HepG2 (cell line): ENCODE data around the gene DENND2D. TPM values are rescaled to one million over a fixed set of nuclear protein-coding genes. Genes with fewer than 3 reads are reported as not detected.

Source experiments
- ATAC-seq: fragments of 200-7000 bp; cut with Tn5 transposase; 3 replicates; pipeline ENCODE4 v1.9.1; 2020; ENCODE audit warnings: mild to moderate bottlenecking, moderate library complexity
- BruUV-seq: library from RNA; stranded (reverse); fragments of 400-500 nt; replicated peaks from 2 replicates; lab custom pipeline; 2021; lab: Mats Ljungman, UMichigan
- CTCF ChIA-PET: fragments of 300-600 bp; formaldehyde crosslinking; extraction: SDS; loops from one replicate; lab custom pipeline; 2021; ENCODE audit warnings: low total read pairs, inconsistent platforms, low intra/inter-chr PET ratio; lab: Yijun Ruan, JAX
- POLR2A ChIA-PET: fragments of 350-600 bp; sonication (Branson Sonifier 250); formaldehyde crosslinking; loops from one replicate; lab custom pipeline; 2020; ENCODE audit warnings: antibody characterized with exemption, inconsistent platforms; lab: Yijun Ruan, JAX
- DNase-seq: peaks from one replicate; pipeline ENCODE4 v3.0.0-alpha.2; 2015; ENCODE audit warnings: low spot score
- FAIRE-seq: peaks from 3 replicates; lab custom pipeline; 2011; peaks lifted over from hg19 to GRCh38; lab: Jason Lieb, UNC
- H2AFZ ChIP-seq: one replicate; pipeline ENCODE4 v1.6.1; 2011; ENCODE audit warnings: low read length, inconsistent platforms
- H3K27ac ChIP-seq: fragments of 300-600 bp; 3 replicates; pipeline ENCODE4 v1.8.0; 2011; ENCODE audit warnings: mixed run types, mild to moderate bottlenecking, mixed read lengths, low read length, inconsistent platforms; ENCODE audit not compliant: insufficient read depth; ENCODE audit errors: extremely low read length
- H3K27me3 ChIP-seq, 2 experiments: fragments of 200-600 bp in 1 of 2; 2 replicates in 1 of 2; 3 replicates in 1 of 2; pipeline versions ENCODE4 v1.6.0 to v1.8.0; 2011; ENCODE audit warnings: low read length in 2 of 2, mild to moderate bottlenecking in 2 of 2, moderate library complexity in 2 of 2, inconsistent platforms in 1 of 2; ENCODE audit not compliant: insufficient read depth in 2 of 2, control insufficient read depth in 1 of 2
- H3K36me3 ChIP-seq, 2 experiments: fragments of 200-600 bp in 1 of 2; replicated peaks in 1 of 2; 2 replicates in 1 of 2; 3 replicates in 1 of 2; pipeline versions ENCODE4 v1.5.1 to v1.8.0; 2011; ENCODE audit warnings: low read length in 2 of 2, inconsistent platforms in 1 of 2; ENCODE audit not compliant: insufficient read depth in 2 of 2, control insufficient read depth in 1 of 2
- H3K4me1 ChIP-seq: 2 replicates; pipeline ENCODE4 v1.5.1; 2012; ENCODE audit warnings: low read length, inconsistent platforms; ENCODE audit not compliant: insufficient read depth
- H3K4me2 ChIP-seq: 2 replicates; pipeline ENCODE4 v1.6.0; 2011; ENCODE audit warnings: low read depth, low read length, inconsistent platforms
- H3K4me3 ChIP-seq, 3 experiments: fragments of 200-600 bp in 1 of 3; sonication (generic), shearing (Covaris generic) in 1 of 3; replicated peaks in 1 of 3; 2 replicates each; pipeline ENCODE4 v1.5.1; 2011 to 2016; ENCODE audit warnings: low read length in 3 of 3, inconsistent platforms in 2 of 3, low read depth in 2 of 3, mild to moderate bottlenecking in 2 of 3, control low read depth in 1 of 3, mixed read lengths in 1 of 3; ENCODE audit not compliant: insufficient read depth in 1 of 3
- H3K79me2 ChIP-seq: one replicate; pipeline ENCODE4 v1.6.1; 2011; ENCODE audit warnings: low read length, inconsistent platforms; ENCODE audit not compliant: insufficient read depth
- H3K9ac ChIP-seq: 2 replicates; pipeline ENCODE4 v1.6.0; 2011; ENCODE audit warnings: mild to moderate bottlenecking, low read depth, low read length, inconsistent platforms; ENCODE audit not compliant: insufficient read depth
- H3K9me3 ChIP-seq: 2 replicates; pipeline ENCODE4 v1.5.1; 2012; ENCODE audit warnings: mild to moderate bottlenecking, low read length
- H4K20me1 ChIP-seq: 2 replicates; pipeline ENCODE4 v1.6.0; 2011; ENCODE audit warnings: inconsistent platforms, mild to moderate bottlenecking, low read length, moderate library complexity; ENCODE audit not compliant: insufficient read depth
- ADNP ChIP-seq: sonication (generic); formaldehyde crosslinking; IDR thresholded peaks from 2 replicates; pipeline ENCODE4 v1.4.0; 2020; ENCODE audit warnings: missing genetic modification reagents
- BORCS8-MEF2B ChIP-seq: sonication (generic); formaldehyde crosslinking; IDR thresholded peaks from 2 replicates; pipeline ENCODE4 v1.8.0; 2022; ENCODE audit warnings: mild to moderate bottlenecking, missing genetic modification reagents
- HMGA1 ChIP-seq: sonication (generic); formaldehyde crosslinking; conservative IDR thresholded peaks from 2 replicates; pipeline ENCODE4 v1.4.0; 2020; ENCODE audit warnings: missing genetic modification reagents
- KDM2A ChIP-seq: sonication (generic); formaldehyde crosslinking; IDR thresholded peaks from 2 replicates; pipeline ENCODE4 v1.4.0; 2020; ENCODE audit warnings: low read depth, missing genetic modification reagents, borderline replicate concordance
- KDM3A ChIP-seq: IDR thresholded peaks from 2 replicates; pipeline ENCODE4 v1.6.1; 2018; ENCODE audit warnings: low read depth, missing compliant biosample characterization
- MIER2 ChIP-seq: IDR thresholded peaks from 2 replicates; pipeline ENCODE4 v1.6.1; 2016; ENCODE audit warnings: missing biosample characterization, missing genetic modification reagents
- MLX ChIP-seq: IDR thresholded peaks from 2 replicates; pipeline ENCODE4 v1.6.1; 2016
- MXD1 ChIP-seq: sonication (generic); formaldehyde crosslinking; IDR thresholded peaks from 2 replicates; pipeline ENCODE4 v1.4.0; 2020; ENCODE audit warnings: mild to moderate bottlenecking, missing genetic modification reagents
- SAP130 ChIP-seq: IDR thresholded peaks from 2 replicates; pipeline ENCODE4 v1.6.1; 2016; ENCODE audit warnings: low read depth
- SOX13 ChIP-seq, 3 experiments: fragments of 450-650 bp in 1 of 3; sonication (generic) in 1 of 3; formaldehyde crosslinking in 1 of 3; IDR thresholded peaks in 2 of 3; conservative IDR thresholded peaks in 1 of 3; 2 replicates each; pipeline versions ENCODE4 v1.5.0 to v1.6.1; 2016 to 2020; ENCODE audit warnings: antibody characterized with exemption in 1 of 3, mild to moderate bottlenecking in 1 of 3, missing compliant biosample characterization in 1 of 3, missing genetic modification reagents in 1 of 3, moderate library complexity in 1 of 3
- SOX5 ChIP-seq: IDR thresholded peaks from 2 replicates; pipeline ENCODE4 v1.6.1; 2016; ENCODE audit warnings: borderline replicate concordance
- THRA ChIP-seq: sonication (generic); formaldehyde crosslinking; IDR thresholded peaks from 2 replicates; pipeline ENCODE4 v1.4.0; 2020; ENCODE audit warnings: missing genetic modification reagents, borderline replicate concordance
- TRIM24 ChIP-seq: sonication (generic); formaldehyde crosslinking; IDR thresholded peaks from 2 replicates; pipeline ENCODE4 v1.8.0; 2022; ENCODE audit warnings: mild to moderate bottlenecking, missing genetic modification reagents
- WIZ ChIP-seq: sonication (generic); formaldehyde crosslinking; IDR thresholded peaks from 2 replicates; pipeline ENCODE4 v1.5.1; 2020; ENCODE audit warnings: mild to moderate bottlenecking, missing genetic modification reagents
- YEATS2 ChIP-seq: sonication (generic); formaldehyde crosslinking; IDR thresholded peaks from 2 replicates; pipeline ENCODE4 v1.4.0; 2020; ENCODE audit warnings: missing genetic modification reagents, borderline replicate concordance
- ZNF33B ChIP-seq: sonication (generic); formaldehyde crosslinking; IDR thresholded peaks from 2 replicates; pipeline ENCODE4 v1.5.1; 2020; ENCODE audit warnings: mild to moderate bottlenecking, missing genetic modification reagents
- WGBS: methylation state at CpG from one replicate; pipeline ENCODE4 v1.1.6; 2017; ENCODE audit warnings: low lambda C conversion rate; 5-methylcytosine and 5-hydroxymethylcytosine counted together
- in situ Hi-C: cut with HindIII; loops from 2 replicates; pipeline ENCODE4 v1.10.0; 2017; ENCODE audit warnings: low pct_unique_long_range_greater_than_20kb; ENCODE audit not compliant: extremely low pct_ligation_motif_present
- intact Hi-C: fragments of 100-400 bp; cut with micrococcal nuclease; formaldehyde crosslinking; loops from one replicate; pipeline ENCODE4 v1.10.0; 2022; ENCODE audit not compliant: unreplicated experiment
- polyA plus RNA-seq, 8 experiments: library from polyadenylated mRNA; depleted of rRNA in 3 of 8; stranded (reverse) in 7 of 8; unstranded in 1 of 8; fragments of >200 nt; fragmentation: Illumina TruSeq in 4 of 8; extraction: Trizol in 4 of 8; gene quantifications; 2 replicates each; pipeline versions ENCODE4 v1.2.1 to v1.2.3, GENCODE V29; 2011 to 2016; ENCODE audit warnings: low read depth in 4 of 8, missing spikeins in 1 of 8, mixed read lengths in 1 of 8; ENCODE audit not compliant: insufficient read depth in 1 of 8
- total RNA-seq, 5 experiments: library from RNA; depleted of rRNA; stranded (reverse); fragments of >200 nt; fragmentation: Illumina TruSeq; extraction: Trizol; gene quantifications; 2 replicates each; pipeline ENCODE4 v1.2.3, GENCODE V29; 2016; ENCODE audit warnings: low read depth in 1 of 5
- TF ChIP-seq, protein P1 (sequence below): sonication (generic); formaldehyde crosslinking; IDR thresholded peaks from 2 replicates; pipeline ENCODE4 v1.4.0; 2020; ENCODE audit warnings: missing genetic modification reagents, mild to moderate bottlenecking, borderline replicate concordance

DENND2D gene
- total and polyA plus RNA-seq, 2 of the 13 experiments (the other 11 are each of a cell fraction or from before 2014, with no cell fraction given) = 0.04 TPM; not detected in 1

- TF ChIP-seq, protein P1, sequence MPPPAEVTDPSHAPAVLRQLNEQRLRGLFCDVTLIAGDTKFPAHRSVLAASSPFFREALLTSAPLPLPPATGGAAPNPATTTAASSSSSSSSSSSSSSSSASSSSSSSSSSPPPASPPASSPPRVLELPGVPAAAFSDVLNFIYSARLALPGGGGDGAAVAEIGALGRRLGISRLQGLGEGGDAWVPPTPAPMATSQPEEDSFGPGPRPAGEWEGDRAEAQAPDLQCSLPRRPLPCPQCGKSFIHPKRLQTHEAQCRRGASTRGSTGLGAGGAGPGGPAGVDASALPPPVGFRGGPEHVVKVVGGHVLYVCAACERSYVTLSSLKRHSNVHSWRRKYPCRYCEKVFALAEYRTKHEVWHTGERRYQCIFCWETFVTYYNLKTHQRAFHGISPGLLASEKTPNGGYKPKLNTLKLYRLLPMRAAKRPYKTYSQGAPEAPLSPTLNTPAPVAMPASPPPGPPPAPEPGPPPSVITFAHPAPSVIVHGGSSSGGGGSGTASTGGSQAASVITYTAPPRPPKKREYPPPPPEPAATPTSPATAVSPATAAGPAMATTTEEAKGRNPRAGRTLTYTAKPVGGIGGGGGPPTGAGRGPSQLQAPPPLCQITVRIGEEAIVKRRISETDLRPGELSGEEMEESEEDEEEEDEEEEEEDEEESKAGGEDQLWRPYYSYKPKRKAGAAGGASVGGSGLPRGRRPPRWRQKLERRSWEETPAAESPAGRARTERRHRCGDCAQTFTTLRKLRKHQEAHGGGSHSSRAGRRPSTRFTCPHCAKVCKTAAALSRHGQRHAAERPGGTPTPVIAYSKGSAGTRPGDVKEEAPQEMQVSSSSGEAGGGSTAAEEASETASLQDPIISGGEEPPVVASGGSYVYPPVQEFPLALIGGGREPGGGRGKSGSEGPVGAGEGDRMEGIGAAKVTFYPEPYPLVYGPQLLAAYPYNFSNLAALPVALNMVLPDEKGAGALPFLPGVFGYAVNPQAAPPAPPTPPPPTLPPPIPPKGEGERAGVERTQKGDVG (CRISPR knock-in tag) = no peak
- TF ChIP-seq KDM2A (CRISPR knock-in tag) (no peak), BORCS8-MEF2B (CRISPR knock-in tag) (no peak)
These were observed 43.0 kb downstream of the DENND2D start (continued) for GRCh38 chr1:111157431-111157830.

- no peaks in the 10 kb centered on the region; the same call in 1 of the 2 replicates for H4K20me1 ChIP-seq
- BruUV-seq = no TSS peak
- peaks cover 44% of the 10 kb centered on the region for H3K79me2 ChIP-seq
- no peak overlapping the region for H3K9ac ChIP-seq
- DNase-seq (no peak), FAIRE-seq (no peak), ATAC-seq (no peak)
- no peaks in the 10 kb centered on the region for H3K9me3 ChIP-seq
- no peak overlapping the region for H3K27ac ChIP-seq
- in situ Hi-C loops (no loop called here), intact Hi-C loops (no loop called here)
- WGBS = 98% methylated on average over 5 of the region's 5 CpGs
- ChIA-PET POLR2A (no interaction called here), CTCF (no interaction called here)
- H3K4me3 ChIP-seq = no peak overlapping the region
- H3K36me3 ChIP-seq = peaks cover 6 to 59% of the 10 kb centered on the region in 2 experiments; a peak in 4 of 5 replicates
- H2AFZ ChIP-seq = no peak overlapping the region
- no peak overlapping the region for H3K4me2 ChIP-seq
- no peaks in the 10 kb centered on the region for H3K4me1 ChIP-seq
- no peaks in the 10 kb centered on the region for H3K27me3 ChIP-seq
- TF ChIP-seq YEATS2 (CRISPR knock-in tag) = no peak
- no peak for TF ChIP-seq WIZ
- TF ChIP-seq TRIM24 (CRISPR knock-in tag) = no peak
- no peak for TF ChIP-seq SAP130
- TF ChIP-seq MIER2 (CRISPR knock-in tag) = no peak
- no peak for TF ChIP-seq ADNP (CRISPR knock-in tag)
- TF ChIP-seq MXD1 = no peak
- no peak for TF ChIP-seq SOX13 (IDR thresholded peaks at IDR 0.05)
- no peak for TF ChIP-seq SOX13 (CRISPR knock-in tag; conservative IDR thresholded peaks at IDR 0.05 in 1 of 2, IDR thresholded peaks at IDR 0.05 in 1 of 2)
- TF ChIP-seq MLX = no peak
- TF ChIP-seq KDM3A (CRISPR knock-in tag) = no peak
- TF ChIP-seq HMGA1 (CRISPR knock-in tag) = no peak
- TF ChIP-seq ZNF33B = no peak
- no peak for TF ChIP-seq THRA
- no peak for TF ChIP-seq SOX5
These were observed 46.1 kb downstream of the DENND2D start for GRCh38 chr1:111154021-111154999.
